ENCODE data around the gene ASAH2B. TPM values are rescaled to one million over a fixed set of nuclear protein-coding genes. Genes with fewer than 3 reads are reported as not detected.

The ASAH2B gene
- total RNA-seq, 1 experiment from 2014 or later = 5.2 TPM

DNA sequence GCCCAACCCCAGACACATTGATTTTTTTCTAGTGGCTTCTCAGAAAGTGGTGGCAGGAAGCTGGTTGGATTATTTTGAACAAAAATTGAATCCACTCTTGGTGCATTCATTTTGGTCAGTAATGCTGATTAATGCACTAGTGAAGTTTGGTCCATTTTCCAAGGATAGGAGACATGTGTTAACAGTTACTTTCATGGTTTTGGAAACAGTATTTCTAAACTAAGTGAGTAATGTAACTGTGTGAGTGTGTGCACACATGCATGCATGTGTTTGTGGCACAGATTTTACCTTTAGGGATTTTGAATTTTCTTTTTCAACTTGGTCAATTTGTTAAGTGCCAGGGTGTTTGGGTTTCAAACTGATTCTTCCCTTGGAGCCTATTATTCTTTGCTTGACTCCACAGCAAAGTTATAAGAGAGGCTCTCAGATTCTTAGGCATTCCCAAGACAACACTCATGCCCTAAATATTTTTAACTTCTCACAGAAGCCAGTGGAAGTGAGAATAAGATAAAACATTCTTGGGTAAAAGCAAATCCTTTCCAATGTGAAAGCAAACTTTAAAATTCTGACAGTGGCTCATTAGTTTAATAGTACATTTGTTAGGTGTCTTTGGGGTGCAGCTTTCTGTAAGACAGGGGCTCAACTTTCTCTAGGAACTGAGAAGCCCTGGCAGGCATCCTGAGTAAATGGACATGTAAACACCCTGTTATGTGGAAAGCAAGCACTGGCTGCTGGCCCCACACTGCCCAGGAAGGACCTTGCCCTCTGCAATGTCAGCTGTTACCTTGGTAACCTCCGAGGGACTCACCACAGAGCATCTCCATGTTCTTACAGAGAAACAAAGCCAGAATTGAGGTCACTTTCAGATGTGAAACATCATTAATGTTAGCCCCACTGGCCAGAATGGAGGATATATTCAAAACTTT, 68.4 kb downstream of the ASAH2B start:
- no peak overlapping the region for H2AFZ ChIP-seq (ENCODE audit: low read length)
- no peak overlapping the region for H3K9ac ChIP-seq (ENCODE audit: low read length)
- H3K4me1 ChIP-seq (ENCODE audit: low read length) = no peaks in the 10 kb centered on the region
- no peaks in the 10 kb centered on the region for H4K20me1 ChIP-seq (ENCODE audit: insufficient read depth, low read depth, low read length)
- H3K9me3 ChIP-seq (ENCODE audit: low read length) = no peaks in the 10 kb centered on the region
- no peaks in the 10 kb centered on the region for H3K9me2 ChIP-seq (replicated peaks; ENCODE audit: insufficient read depth, low read length)
- no peak overlapping the region for H3K4me2 ChIP-seq (ENCODE audit: low read depth, low read length, poor library complexity, severe bottlenecking)
- no peaks in the 10 kb centered on the region for H3K36me3 ChIP-seq (ENCODE audit: insufficient read depth, low read length)
- H3K79me2 ChIP-seq (ENCODE audit: low read length) = no peaks in the 10 kb centered on the region
- DNase-seq = no peak
- H3K27ac ChIP-seq (ENCODE audit: low read length) = no peak overlapping the region
- no peak overlapping the region for H3K4me3 ChIP-seq (ENCODE audit: low read length)
- no peaks in the 10 kb centered on the region for H3K27me3 ChIP-seq (ENCODE audit: low read length)

Other genes with a start within 250 kb of the ASAH2B start
- 2.9 and 7.9 TPM in 2 replicates for gene SGMS1, start 116.0 kb upstream of the ASAH2B start, total RNA-seq (2014; rRNA removed; shearing (Covaris generic); ENCODE audit: low replicate concordance)
- not detected in 2 replicates for gene A1CF, start 145.7 kb downstream of the ASAH2B start, total RNA-seq (2014; rRNA removed; shearing (Covaris generic); ENCODE audit: low replicate concordance)